Prostate gland (tissue), 2 donors: Measurements from ENCODE around the gene AP2B1. TPM values are rescaled to one million over a fixed set of nuclear protein-coding genes. Genes with fewer than 3 reads are reported as not detected.

Experiments used
- DNase-seq: peaks from one replicate; pipeline ENCODE4 v3.0.0-alpha.2; 2019; ENCODE audit warnings: low spot score
- H3K27ac ChIP-seq, 2 donors: fragments of 200-600 bp; sonication (generic); 2 replicates each; pipeline ENCODE4 v1.5.1; 2017 to 2019
- H3K27me3 ChIP-seq: fragments of 200-600 bp; sonication (generic); replicated peaks from 2 replicates; pipeline ENCODE4 v1.5.1; 2019; ENCODE audit not compliant: insufficient read depth
- H3K36me3 ChIP-seq, 2 donors: fragments of 200-600 bp; sonication (generic); 1 replicate in 1 of 2; 2 replicates in 1 of 2; pipeline versions ENCODE4 v1.5.1 to v1.8.1; 2017 to 2019
- H3K4me1 ChIP-seq: fragments of 200-600 bp; sonication (generic); replicated peaks from 2 replicates; pipeline ENCODE4 v1.5.1; 2019
- H3K4me3 ChIP-seq, 2 donors: fragments of 200-600 bp; sonication (generic); 2 replicates each; pipeline ENCODE4 v1.5.1; 2017 to 2019
- H3K9me3 ChIP-seq: fragments of 200-600 bp; sonication (generic); 2 replicates; pipeline ENCODE4 v1.5.1; 2017
- POLR2A ChIP-seq: fragments of 450-650 bp; IDR thresholded peaks from one replicate; pipeline ENCODE4 v1.6.1; 2016; ENCODE audit warnings: antibody characterized with exemption, mild to moderate bottlenecking
- POLR2AphosphoS5 ChIP-seq: sonication (generic); formaldehyde crosslinking; IDR thresholded peaks from one replicate; pipeline ENCODE4 v1.6.1; 2017; ENCODE audit warnings: antibody characterized with exemption
- WGBS: methylation state at CpG from one replicate; pipeline ENCODE4 v1.1.5; 2018; 5-methylcytosine and 5-hydroxymethylcytosine counted together
- intact Hi-C: fragments of 100-400 bp; cut with DNase I; formaldehyde crosslinking; loops from one replicate; pipeline ENCODE4 v1.14.2; 2022
- total RNA-seq, 2 donors: library from RNA; depleted of rRNA; stranded (reverse); fragments of >200 nt; gene quantifications; one replicate each; pipeline ENCODE4 v1.1.0, GENCODE V29; 2016
- TF ChIP-seq, protein P1 (sequence below), 4 experiments: fragments of 200-600 bp in 2 of 4; fragments of 450-650 bp in 2 of 4; sonication (generic) in 2 of 4; IDR thresholded peaks; 1 replicate in 3 of 4; 2 replicates in 1 of 4; pipeline ENCODE4 v1.5.1; 2016 to 2019; ENCODE audit warnings: antibody characterized with exemption in 4 of 4, mild to moderate bottlenecking in 2 of 4, moderate library complexity in 2 of 4

The AP2B1 gene
- total RNA-seq, 2 donors from 2014 or later, result 66.8 to 92.9 TPM

DNA sequence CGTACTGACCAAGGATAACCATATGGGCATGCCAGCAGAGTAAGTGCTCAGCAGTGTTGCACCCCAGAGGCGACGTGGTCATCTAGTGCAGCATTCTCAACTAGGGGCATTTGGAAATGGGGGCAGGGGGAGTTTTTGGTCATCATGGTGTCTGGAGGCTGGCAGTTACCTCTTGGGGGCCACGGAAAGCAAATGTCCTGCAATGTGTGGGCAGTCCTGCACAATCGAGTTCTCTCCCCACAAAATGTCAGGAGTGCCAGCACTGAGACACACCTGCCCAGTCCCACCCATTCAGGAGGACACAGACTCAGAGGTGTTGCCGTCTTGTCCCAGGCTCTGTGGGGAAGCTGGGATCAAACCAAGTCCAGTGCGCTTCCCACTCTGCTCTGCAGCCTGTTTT lies 147.3 kb downstream of the AP2B1 start:
- intact Hi-C loops, result no loop called here
- Histone ChIP-seq H3K9me3 (no peaks in the 10 kb centered on the region), H3K4me3 (no peak overlapping the region), H3K4me1 (peaks cover 4% of the 10 kb centered on the region), H3K27me3 (no peaks in the 10 kb centered on the region), H3K36me3 (no peaks in the 10 kb centered on the region), H3K27ac (no peak overlapping the region)
- WGBS, result 87% methylated on average over 7 of the region's 7 CpGs
- no peak for TF ChIP-seq POLR2AphosphoS5
- TF ChIP-seq, protein P1, sequence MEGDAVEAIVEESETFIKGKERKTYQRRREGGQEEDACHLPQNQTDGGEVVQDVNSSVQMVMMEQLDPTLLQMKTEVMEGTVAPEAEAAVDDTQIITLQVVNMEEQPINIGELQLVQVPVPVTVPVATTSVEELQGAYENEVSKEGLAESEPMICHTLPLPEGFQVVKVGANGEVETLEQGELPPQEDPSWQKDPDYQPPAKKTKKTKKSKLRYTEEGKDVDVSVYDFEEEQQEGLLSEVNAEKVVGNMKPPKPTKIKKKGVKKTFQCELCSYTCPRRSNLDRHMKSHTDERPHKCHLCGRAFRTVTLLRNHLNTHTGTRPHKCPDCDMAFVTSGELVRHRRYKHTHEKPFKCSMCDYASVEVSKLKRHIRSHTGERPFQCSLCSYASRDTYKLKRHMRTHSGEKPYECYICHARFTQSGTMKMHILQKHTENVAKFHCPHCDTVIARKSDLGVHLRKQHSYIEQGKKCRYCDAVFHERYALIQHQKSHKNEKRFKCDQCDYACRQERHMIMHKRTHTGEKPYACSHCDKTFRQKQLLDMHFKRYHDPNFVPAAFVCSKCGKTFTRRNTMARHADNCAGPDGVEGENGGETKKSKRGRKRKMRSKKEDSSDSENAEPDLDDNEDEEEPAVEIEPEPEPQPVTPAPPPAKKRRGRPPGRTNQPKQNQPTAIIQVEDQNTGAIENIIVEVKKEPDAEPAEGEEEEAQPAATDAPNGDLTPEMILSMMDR (IDR thresholded peaks at IDR 0.05), result no peak
- no peak for TF ChIP-seq POLR2A
- DNase-seq, result no peak

DNA sequence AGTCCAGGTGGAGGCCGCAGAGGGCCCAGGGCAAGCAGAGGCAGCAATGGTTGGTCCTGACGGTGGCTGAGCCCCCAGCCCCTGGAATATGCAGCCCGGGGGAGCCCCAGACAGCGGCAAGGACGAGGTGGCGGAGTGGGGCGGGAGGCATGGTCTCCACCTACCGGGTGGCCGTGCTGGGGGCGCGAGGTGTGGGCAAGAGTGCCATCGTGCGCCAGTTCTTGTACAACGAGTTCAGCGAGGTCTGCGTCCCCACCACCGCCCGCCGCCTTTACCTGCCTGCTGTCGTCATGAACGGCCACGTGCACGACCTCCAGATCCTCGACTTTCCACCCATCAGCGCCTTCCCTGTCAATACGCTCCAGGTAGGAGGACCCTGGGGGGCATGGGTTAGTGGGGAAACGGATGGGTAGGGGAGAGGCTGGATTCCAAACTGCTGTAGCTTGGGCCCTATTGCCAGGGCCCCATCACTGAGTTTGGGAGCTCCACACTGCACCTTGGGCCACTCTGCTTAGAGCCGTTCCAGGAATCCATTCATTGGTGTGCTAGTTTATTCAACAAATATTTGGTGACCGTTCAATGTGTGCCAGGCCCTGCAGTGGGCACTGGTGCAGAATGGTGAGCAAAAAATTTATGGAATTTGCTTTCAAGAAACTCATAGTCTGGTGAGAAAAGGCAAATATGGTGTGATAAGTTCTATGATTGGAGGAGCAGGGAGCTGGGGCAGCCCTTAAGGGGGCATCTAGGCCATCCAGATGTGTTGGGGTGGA lies 148.1 kb downstream of the AP2B1 start:
- Histone ChIP-seq H3K27me3 (no peaks in the 10 kb centered on the region), H3K36me3 (no peaks in the 10 kb centered on the region), H3K9me3 (no peaks in the 10 kb centered on the region), H3K4me1 (peaks cover 4% of the 10 kb centered on the region), H3K27ac (no peak overlapping the region), H3K4me3 (no peak overlapping the region)
- 69% methylated on average over 29 of the region's 29 CpGs for WGBS
- no peak for TF ChIP-seq POLR2A
- TF ChIP-seq, protein P1 (IDR thresholded peaks at IDR 0.05), result no peak
- TF ChIP-seq POLR2AphosphoS5, result no peak
- DNase-seq, result no peak
- intact Hi-C loops, result no loop called here

DNA sequence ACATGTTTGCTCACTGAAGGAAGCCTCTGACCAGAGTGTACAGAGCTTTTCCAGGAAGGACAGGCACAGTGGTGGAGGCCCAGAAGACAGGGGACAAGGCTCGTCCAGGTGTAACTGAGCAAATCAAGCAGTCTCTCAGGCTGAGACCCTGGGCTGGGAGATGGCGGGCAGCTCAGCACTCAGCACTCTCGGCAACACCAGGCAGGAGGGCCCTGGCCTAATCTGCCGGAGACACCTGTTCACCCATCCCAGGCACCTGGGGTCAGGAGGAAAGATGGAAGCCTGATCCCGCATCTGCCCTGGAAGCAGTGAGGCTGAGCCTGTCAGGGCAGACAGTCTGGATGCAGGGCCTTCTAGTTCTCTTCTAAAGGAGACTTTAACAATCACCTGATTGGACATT lies 149.1 kb downstream of the AP2B1 start:
- no peaks in the 10 kb centered on the region for H3K36me3 ChIP-seq
- WGBS, result 89% methylated on average over 5 of the region's 5 CpGs
- intact Hi-C loops, result no loop called here
- DNase-seq, result no peak
- peaks cover 3% of the 10 kb centered on the region for H3K27me3 ChIP-seq
- H3K9me3 ChIP-seq, result no peaks in the 10 kb centered on the region
- no peak overlapping the region for H3K27ac ChIP-seq
- peaks cover 1% of the 10 kb centered on the region for H3K4me1 ChIP-seq
- H3K4me3 ChIP-seq, result no peak overlapping the region
- TF ChIP-seq, protein P1 (IDR thresholded peaks at IDR 0.05), result no peak
- TF ChIP-seq POLR2AphosphoS5 (no peak), POLR2A (no peak)

DNA sequence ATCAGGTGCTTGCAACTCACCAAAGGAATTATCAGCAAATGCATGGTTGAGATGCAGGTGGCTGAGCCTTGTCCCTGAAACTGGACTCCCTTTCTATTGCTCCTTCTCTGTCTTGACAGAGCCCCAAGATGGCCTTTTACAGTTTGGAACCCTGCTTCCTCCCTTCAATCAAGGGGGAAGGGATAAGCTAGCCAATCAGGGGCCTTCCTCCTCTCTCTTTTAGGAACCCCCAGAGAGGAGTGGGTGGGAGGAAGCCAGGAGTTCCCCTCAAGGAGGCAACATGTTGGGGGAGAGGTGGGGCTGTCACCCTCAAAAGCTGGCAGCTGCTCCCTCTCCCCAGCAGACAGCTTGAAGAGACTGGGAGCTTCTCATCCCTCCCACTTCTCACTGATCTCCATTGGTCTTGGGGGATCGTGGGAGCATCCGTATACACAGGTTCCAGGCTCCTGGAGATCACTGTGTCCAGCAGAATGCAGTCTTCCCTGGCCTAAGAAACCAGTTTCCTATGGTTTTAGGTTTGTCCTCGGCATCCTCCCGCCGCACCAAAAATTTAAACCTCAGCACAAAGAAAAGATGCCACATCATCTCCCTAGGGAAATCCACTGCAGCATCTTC lies 151.5 kb downstream of the AP2B1 start:
- Histone ChIP-seq H3K4me1 (no peaks in the 10 kb centered on the region), H3K4me3 (no peak overlapping the region), H3K27ac (no peak overlapping the region), H3K9me3 (no peaks in the 10 kb centered on the region), H3K36me3 (no peaks in the 10 kb centered on the region), H3K27me3 (peaks cover 11% of the 10 kb centered on the region)
- TF ChIP-seq POLR2A, result no peak
- no peak for TF ChIP-seq POLR2AphosphoS5
- TF ChIP-seq, protein P1 (IDR thresholded peaks at IDR 0.05), result no peak
- 76% methylated on average over 5 of the region's 5 CpGs for WGBS
- intact Hi-C loops, result no loop called here
- no peak for DNase-seq

DNA sequence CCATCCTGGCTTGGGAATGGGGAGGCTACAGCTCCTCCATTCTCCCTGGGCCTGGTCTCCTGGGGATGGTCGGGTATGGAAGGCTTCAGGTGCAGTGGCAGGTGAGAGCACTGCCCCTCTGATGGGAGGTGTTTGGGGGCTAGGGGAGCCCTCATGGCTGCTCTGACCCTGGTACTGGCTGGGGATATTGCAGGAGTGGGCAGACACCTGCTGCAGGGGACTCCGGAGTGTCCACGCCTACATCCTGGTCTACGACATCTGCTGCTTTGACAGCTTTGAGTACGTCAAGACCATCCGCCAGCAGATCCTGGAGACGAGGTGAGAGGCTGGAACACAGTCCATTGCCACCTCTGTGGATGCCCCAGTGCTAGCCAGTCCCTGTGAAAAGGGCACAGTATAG lies 153.1 kb downstream of the AP2B1 start:
- no peak for DNase-seq
- no peak overlapping the region for H3K27ac ChIP-seq
- no peak overlapping the region for H3K4me3 ChIP-seq
- TF ChIP-seq, protein P1 (IDR thresholded peaks at IDR 0.05), result no peak
- TF ChIP-seq POLR2AphosphoS5, result no peak
- TF ChIP-seq POLR2A, result no peak
- intact Hi-C loops, result no loop called here
- no peaks in the 10 kb centered on the region for H3K36me3 ChIP-seq
- WGBS, result 86% methylated on average over 7 of the region's 7 CpGs
- no peaks in the 10 kb centered on the region for H3K4me1 ChIP-seq
- no peaks in the 10 kb centered on the region for H3K9me3 ChIP-seq
- H3K27me3 ChIP-seq, result peaks cover 11% of the 10 kb centered on the region
